ENCODE measurements around the gene BACE2.

Gene BACE2

GRCh38 chr21:41207401-41208375, 39.7 kb downstream of the BACE2 start:
- no peak for TF ChIP-seq CTCF (IDR thresholded peaks at IDR 0.05; ENCODE audit: extremely low read depth, missing control alignments)
- DNase-seq (ENCODE audit: low spot score) = no peak

GRCh38 chr21:41208376-41208763, 40.4 kb downstream of the BACE2 start:
- DNase-seq (ENCODE audit: low spot score) = no peak
- no peak for TF ChIP-seq CTCF (IDR thresholded peaks at IDR 0.05; ENCODE audit: extremely low read depth, missing control alignments)

- TF ChIP-seq CTCF (IDR thresholded peaks at IDR 0.05; ENCODE audit: extremely low read depth, missing control alignments) = no peak
- DNase-seq (ENCODE audit: low spot score) = no peak
These were observed 41.2 kb downstream of the BACE2 start for GRCh38 chr21:41209016-41209619.

GRCh38 chr21:41210426-41211059, 42.6 kb downstream of the BACE2 start:
- no peak for TF ChIP-seq CTCF (IDR thresholded peaks at IDR 0.05; ENCODE audit: extremely low read depth, missing control alignments)
- DNase-seq (ENCODE audit: low spot score) = no peak

GRCh38 chr21:41211060-41211805, 43.3 kb downstream of the BACE2 start:
- no peak for TF ChIP-seq CTCF (IDR thresholded peaks at IDR 0.05; ENCODE audit: extremely low read depth, missing control alignments)
- no peak for DNase-seq (ENCODE audit: low spot score)

GRCh38 chr21:41213021-41213420, 45.1 kb downstream of the BACE2 start:
- DNase-seq (ENCODE audit: low spot score) = no peak
- TF ChIP-seq CTCF (IDR thresholded peaks at IDR 0.05; ENCODE audit: extremely low read depth, missing control alignments) = no peak
